Stimulated activated CD4-positive, alpha-beta T cell treated with anti-CD3 and anti-CD28 coated beads, Interleukin-2, amount 100 ng/mL, for 24 hours (primary cell): Measurements from ENCODE around the gene TEX101.
A peak's percentile ranks its signal among the peaks of the same experiment; 100 is the strongest.

Source experiments
- DNase-seq, 2 donors: peaks; one replicate each; pipeline ENCODE4 v3.0.0-alpha.2; 2020

The TEX101 gene

GRCh38 chr19:43450545-43450997, 35.9 kb downstream of the TEX101 start:
- DNase-seq, result no peak

- no peak for DNase-seq
These were observed 37.9 kb downstream of the TEX101 start for GRCh38 chr19:43452582-43452981.

DNA sequence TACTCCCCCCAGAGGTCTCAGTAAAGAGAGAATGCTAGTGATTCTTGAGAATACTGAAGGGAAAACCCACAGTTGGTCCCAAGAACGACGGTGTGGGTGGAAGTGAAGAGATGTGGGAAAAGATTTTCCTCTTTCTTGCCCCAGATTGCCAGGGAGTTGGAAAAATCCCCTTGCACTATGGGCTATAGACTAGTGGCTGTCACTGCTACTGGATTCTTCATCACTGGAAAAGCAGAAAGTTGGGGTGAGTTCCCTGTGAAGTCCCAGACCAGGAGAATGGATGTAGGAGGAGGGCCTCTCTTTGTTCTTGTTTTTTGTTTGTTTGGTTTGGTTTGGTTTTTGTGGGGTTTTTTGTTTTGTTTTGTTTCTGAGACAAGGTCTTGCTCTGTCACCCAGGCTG, 39.3 kb downstream of the TEX101 start:
- DNase-seq, result no peak

GRCh38 chr19:43455321-43456113, 40.8 kb downstream of the TEX101 start:
- DNase-seq, result no peak

GRCh38 chr19:43457809-43458208, 43.1 kb downstream of the TEX101 start:
- DNase-seq, result no peak

- DNase-seq, result no peak
These were observed 45.8 kb downstream of the TEX101 start for GRCh38 chr19:43460362-43461016.

DNA sequence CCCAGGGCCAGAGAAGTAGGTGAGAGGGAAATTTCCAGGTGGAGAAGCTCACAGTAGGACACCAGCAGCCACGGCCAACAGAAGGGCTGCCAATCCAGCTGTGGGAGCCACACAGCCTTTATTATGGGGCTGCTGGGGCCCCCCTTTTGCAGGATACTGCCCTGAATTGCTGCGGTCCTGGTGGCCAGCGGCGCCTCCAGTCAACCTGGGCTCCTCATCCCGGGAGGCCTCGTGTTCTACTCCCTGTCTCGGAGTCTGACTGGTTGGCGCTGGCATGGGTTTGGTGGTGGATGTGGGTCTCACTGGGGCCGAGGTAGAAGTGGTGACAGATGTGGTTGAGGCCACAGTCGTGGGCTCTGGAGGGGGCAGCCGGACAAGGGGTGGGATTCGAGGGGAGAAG, 46.6 kb downstream of the TEX101 start:
- no peak for DNase-seq

DNA sequence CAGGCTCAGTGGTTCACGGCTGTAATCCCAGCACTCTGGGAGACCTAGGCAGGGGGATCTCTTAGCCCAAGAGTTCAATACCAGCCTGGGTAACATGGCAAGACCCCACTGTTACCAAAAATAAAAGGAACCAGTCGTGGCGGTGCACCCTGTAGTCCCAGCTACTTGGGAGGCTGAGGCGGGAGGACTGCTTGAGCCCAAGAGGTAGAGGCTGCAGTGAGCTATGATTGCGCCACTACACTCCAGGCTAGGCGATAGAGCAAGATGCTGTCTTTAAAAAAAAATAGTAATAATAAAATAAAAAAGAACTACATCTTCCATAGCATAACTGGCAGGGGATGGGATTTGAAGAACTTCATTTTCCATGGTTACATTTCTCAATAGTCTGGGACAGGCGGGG, 47.7 kb downstream of the TEX101 start:
- DNase-seq, result no peak

DNA sequence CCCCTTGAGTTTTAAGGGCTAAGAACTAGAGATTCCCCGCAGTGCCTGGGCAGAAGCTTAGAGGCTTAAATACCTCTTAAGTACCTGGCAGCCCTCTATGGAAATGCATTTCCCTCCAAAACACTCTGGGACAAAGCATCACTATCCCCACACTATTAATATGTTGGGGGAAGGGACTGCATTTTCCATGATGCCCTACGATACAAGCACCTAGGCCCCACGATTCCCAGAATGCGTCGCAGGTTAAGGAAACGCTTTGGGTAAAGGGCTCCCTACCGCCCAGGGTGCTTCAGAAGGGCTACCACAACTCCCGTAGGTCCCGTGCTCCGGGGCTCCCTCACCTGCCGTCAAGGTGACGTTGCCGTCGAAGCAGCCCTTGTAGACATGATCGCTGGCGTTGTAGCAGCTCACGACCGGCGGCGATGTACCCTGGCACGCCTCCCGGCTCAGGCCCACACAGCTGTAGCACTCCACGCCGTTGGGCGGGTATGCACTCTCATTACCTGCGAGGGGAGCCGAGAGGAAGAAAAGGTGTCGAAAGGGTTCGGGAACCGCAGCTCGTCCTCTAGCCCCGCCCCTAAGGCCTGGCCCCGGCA, 48.2 kb downstream of the TEX101 start:
- no peak for DNase-seq

DNA sequence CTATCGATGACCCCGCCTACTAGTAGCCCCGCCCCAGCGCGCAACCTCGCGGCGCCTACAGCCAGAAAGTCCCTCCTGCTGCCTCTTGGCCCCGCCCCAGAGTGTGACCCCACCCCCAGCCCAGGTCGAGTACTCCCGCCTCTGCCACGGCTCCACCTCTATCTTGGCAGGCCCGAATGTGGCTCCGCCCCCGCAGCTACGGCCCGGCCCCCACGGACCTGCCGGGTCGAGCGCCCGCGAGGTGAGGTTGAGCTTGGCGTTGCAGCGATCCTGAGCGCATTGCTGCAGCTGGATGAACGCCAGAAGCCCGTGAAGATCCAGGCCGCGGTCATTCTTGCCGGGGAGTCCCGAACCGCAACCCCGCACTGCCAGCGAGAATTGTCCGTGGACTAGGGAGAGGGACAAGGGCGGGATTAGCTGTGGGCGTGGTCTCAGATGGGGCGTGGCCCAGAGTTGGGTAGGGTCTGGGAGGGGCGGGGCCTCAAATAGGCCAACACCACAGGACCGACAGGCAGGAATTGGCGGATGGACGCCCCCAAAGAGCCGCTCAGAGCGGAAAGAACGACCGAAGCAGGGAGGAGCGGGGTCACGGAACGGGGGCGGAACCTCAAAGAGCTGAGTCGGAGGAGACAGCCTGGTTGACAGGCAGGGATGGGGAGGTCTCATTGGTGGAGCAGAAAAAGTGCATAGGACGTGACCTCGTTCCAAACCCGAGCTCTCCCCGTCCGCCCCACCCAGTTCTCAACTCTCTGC, 48.9 kb downstream of the TEX101 start:
- DNase-seq, result peak; percentile 99 to 100

GRCh38 chr19:43464134-43464775, 49.6 kb downstream of the TEX101 start:
- DNase-seq, result peak; percentile 76 to 83

GRCh38 chr19:43465468-43466120, 50.9 kb downstream of the TEX101 start, which contains the start of gene LYPD3:
Gene LYPD3, minus strand, starts transcription at chr19:43465608. Its CDS starts 37 bp downstream, at chr19:43465571.
- DNase-seq, result no peak

DNA sequence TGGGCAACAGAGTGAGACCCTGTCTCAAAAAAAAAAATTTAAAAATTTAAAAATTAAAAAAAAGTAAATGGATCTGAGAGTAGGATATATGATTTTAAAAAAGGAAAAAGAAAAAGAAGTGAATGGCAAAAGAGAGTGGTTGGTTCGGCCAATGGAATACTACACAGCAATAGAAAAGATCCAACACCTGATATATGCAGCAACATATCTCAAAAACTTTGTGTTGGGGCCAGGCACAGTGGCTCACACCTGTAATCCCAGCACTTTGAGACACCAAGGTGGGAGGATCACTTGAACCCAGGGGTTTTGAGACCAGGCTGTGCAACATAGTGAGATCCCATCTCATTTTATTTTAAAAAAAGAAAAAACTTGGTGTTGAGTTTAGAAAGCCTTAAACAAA, 52.1 kb downstream of the TEX101 start:
- no peak for DNase-seq

GRCh38 chr19:43467276-43467675, 52.6 kb downstream of the TEX101 start:
- no peak for DNase-seq

- DNase-seq, result no peak
These were observed 53.0 kb downstream of the TEX101 start for GRCh38 chr19:43467730-43468129.
